ENCODE data around the gene ZFP36.

ZFP36 gene

DNA sequence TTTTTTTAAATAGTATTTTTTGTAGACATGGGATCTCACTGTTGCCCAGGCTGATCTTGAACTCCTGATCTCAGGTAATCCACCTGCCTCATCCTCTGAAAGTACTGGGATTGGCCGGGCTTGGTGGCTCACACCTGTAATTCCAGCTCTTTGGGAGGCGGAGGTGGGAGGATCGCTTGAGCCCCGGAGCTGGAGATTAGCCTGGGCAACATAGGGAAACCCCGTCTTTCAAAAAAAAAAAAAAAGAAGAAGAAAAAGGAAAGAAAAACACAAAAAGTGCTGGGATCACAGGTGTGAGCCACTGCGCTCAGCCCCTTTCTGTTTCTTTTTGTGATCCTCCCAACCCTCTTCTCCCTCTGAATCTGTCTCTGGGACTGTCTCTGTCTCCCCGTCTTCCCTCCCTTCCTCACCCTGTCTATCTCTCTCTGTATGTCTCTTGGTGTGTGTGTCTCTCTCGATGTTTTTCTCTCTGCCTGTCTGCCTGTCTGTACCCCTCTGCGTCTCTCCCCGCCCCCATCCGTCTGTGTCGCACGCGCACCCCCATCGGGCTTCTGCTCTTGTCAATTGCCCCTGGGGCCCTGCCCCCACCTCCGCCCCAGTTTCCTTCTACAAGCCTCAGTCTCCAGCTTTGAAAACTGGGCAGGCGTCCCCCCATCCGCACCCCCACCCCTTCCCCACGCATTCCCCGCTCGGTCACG lies 540 bp upstream of the ZFP36 start:
- DNase-seq (ENCODE audit: low spot score), result no peak

DNA sequence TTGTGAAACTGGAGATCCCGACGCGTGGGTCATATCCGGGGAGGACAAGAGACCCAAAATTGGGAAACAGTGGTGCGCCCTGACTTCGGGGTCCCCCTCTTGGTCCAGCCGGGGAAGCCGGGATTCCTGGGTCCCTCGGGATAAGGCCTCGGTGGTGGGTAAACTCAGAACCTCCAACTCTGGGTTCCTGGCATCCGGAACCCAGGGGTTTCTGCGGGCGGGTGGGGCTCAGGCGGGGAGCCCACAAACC lies 688 bp downstream of the ZFP36 start:
- DNase-seq (ENCODE audit: low spot score), result no peak

DNA sequence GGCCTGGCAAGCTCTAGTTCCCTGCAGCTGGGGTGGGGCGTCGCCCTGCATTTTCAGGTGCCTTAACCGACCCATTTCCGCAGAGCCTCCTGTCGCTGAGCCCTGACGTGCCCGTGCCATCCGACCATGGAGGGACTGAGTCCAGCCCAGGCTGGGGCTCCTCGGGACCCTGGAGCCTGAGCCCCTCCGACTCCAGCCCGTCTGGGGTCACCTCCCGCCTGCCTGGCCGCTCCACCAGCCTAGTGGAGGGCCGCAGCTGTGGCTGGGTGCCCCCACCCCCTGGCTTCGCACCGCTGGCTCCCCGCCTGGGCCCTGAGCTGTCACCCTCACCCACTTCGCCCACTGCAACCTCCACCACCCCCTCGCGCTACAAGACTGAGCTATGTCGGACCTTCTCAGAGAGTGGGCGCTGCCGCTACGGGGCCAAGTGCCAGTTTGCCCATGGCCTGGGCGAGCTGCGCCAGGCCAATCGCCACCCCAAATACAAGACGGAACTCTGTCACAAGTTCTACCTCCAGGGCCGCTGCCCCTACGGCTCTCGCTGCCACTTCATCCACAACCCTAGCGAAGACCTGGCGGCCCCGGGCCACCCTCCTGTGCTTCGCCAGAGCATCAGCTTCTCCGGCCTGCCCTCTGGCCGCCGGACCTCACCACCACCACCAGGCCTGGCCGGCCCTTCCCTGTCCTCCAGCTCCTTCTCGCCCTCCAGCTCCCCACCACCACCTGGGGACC lies 1.2 kb downstream of the ZFP36 start:
- DNase-seq (ENCODE audit: low spot score), result no peak

DNA sequence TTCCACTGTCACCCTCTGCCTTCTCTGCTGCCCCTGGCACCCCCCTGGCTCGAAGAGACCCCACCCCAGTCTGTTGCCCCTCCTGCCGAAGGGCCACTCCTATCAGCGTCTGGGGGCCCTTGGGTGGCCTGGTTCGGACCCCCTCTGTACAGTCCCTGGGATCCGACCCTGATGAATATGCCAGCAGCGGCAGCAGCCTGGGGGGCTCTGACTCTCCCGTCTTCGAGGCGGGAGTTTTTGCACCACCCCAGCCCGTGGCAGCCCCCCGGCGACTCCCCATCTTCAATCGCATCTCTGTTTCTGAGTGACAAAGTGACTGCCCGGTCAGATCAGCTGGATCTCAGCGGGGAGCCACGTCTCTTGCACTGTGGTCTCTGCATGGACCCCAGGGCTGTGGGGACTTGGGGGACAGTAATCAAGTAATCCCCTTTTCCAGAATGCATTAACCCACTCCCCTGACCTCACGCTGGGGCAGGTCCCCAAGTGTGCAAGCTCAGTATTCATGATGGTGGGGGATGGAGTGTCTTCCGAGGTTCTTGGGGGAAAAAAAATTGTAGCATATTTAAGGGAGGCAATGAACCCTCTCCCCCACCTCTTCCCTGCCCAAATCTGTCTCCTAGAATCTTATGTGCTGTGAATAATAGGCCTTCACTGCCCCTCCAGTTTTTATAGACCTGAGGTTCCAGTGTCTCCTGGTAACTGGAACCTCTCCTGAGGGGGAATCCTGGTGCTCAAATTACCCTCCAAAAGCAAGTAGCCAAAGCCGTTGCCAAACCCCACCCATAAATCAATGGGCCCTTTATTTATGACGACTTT lies 2.0 kb downstream of the ZFP36 start:
- no peak for DNase-seq (ENCODE audit: low spot score)

DNA sequence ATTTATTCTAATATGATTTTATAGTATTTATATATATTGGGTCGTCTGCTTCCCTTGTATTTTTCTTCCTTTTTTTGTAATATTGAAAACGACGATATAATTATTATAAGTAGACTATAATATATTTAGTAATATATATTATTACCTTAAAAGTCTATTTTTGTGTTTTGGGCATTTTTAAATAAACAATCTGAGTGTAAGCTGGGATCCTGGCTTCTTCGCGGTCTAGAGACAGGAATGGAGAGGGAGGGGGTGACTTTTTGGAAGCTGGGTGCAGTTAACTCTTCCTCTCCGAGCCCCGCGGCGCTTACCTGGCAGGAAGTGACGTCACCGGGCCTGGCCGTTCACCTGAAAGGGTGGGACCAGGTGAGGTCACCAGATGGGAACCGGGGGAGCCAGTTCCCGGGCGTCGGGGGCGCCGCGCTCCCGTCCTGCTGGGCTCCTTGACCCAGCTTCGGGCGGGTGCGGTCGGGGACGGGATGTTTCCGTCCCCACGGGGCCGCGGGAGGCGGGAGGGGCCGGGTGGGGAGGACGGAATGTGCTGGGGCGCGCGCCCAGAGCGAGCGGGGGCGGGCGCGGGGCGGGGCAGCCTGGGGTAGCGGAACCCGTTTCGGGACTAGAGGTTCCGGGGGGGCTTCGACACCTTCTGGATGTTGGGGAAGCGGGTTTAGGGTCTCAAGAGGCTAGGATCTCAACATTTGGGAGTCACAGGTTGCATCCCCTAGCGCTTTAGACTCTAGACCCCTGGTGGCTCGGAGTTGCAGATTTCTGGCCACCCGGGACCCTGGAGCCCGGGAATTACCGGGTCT lies 2.8 kb downstream of the ZFP36 start:
- DNase-seq (ENCODE audit: low spot score), result peak; percentile 76

DNA sequence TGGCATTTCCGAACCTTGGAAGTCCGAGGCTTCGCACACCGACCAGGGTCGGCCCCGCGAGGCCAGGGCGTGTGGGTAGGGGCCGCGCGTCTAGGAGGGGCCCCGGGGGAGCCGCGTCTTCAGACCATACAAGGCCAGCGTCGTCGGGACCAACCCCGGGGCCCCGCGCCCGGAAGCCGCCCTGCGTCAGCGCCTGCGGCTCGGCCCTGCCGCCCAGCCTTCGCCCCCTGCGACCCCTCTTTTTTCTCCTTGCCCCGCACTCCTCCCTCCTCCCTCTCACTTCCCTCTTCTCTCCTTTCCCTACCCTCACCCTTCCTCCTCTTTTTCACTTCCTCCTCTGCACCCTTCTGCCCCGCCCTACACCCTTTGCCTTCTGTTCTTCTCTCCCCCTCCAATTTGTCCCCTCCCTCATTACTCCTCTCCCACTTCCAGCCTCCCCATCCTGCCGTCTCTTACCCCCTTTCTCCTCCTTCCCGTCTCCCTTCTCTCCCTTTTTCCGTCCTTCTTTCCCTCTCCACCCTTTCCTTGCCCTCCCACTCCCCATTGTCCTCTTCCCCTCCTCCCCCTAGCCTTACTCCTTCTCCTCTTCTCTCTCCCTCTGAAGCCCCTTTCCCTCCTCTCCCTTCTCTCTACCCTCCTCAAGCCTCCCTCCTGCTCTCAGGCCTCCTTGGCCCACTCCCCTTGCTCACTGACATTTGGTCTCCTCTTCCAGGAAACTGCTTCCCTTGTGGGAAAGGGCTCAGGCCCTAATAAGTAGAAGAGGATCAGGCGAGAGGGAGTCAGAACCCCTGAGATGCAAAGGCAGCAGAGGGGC lies 3.6 kb downstream of the ZFP36 start:
- no peak for DNase-seq (ENCODE audit: low spot score)

DNA sequence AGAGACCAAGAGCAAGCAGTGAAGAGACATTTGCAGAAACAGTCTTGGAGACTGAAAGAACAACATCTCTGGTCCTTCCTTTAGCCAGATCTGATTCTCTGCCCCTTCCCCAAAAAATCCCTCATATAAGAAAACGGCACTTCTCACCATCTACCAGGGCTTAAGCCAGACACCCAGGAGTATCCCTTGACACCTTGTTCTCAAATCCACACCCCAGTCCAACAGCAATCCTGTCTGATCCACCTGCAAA lies 4.1 kb downstream of the ZFP36 start:
- DNase-seq (ENCODE audit: low spot score), result no peak

DNA sequence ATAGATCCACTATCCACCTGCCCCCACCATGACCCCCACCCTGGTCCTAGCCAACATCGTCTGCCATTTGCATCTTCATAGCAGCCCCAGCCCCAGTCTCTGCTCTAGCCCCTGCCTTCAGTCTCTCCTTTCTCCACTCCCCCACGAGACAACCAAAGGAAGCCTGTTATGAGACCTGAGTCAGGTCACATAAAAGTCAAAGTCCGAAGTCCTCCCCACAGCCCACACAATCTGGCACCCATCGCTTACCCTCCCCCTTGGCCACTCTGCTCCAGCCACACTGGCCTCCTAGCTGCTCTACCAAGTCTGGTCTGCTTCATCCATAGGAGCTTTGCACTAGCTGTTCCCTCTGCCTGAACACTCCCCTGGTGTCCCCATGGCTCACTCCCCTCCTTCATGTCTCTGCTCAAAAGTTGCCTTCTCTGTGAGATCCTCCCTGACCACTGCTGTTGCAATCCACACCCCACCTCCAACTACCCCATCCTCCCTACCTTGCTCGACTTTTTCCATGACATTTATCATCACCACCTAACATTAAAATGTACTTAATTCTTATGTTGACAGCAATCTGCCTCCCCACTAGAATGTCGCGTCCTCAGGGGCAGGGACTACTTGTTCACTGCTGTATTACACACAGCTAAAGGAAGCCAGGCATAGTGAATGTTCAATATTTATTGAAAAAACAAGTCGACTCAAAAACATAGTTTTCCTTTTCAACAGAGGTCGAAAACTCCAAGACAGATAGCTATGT lies 4.6 kb downstream of the ZFP36 start:
- no peak for DNase-seq (ENCODE audit: low spot score)

DNA sequence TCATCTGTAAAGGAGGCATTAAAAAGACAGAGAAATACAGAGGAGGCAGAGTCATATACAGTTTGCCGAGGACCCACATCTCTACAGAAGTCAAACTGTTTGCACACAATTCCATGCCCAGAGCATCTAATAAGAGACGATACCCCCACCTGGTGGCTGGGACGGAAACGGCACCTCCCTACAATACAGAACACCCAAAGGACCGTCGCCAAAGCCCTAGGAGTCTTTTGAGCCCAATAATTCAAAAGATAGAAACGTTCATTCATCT lies 5.1 kb downstream of the ZFP36 start:
- peak; percentile 79 for DNase-seq (ENCODE audit: low spot score)

DNA sequence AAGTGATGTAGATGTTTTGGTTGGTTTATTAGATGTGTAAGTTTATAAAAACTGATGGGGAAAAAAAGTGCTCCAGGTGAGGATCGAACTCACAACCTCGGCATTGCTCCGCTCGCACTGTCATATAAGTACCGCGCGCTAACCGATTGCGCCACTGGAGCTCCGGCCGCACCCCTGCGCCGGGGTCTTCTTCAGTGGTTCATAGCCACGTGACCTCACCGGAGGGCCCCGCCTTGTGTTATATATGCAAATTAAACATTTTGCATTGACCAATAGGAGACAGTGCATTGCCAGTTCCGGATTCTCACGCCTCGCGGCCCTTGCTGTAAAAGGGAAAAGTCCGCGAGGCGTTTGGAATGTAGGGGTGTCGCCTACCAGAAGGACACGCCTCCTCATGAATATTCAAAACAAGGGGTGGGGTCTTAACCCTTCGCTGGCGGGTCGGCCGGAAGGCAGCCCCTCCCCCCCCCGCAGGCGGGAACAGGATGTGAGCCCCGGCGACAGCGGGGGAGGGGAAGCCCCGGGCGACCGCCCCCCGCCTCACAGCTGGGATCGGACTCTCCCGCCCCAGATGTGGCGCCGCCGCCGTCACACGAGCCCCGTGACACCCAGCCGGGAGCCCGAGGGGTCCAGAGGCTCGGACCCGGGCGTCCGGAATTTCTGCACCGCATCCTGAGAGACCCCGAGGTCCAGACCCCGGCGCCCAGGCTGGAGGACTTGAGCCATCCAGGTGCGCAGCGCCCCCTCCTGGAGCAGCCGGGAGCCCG lies 5.6 kb downstream of the ZFP36 start, which contains the start of gene PLEKHG2:
Gene PLEKHG2, plus strand, starts transcription at position 570 of the 767 bp plus-strand sequence. CDS start 1,418 bp downstream, outside the sequence.
- DNase-seq (ENCODE audit: low spot score), result peak; percentile 97

DNA sequence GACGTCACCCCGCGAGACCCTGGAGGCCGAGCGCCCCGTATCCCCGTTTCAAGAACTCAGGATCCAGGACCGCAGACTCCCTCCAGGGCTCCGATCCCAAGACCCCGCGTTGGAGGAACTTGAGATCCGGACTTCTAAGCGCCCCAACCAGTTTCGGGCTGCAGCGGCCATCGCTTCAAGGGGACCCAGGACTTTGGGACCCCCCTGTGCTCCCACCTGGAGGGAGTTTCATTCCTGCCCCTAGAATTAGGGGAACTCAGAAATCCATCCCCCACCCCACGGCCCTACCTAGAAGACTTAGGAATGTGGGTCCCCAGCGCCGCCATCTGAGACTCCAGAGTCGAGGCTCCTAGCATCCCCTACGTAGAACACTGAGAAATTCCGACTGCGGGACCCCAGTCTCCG lies 6.2 kb downstream of the ZFP36 start:
- no peak for DNase-seq (ENCODE audit: low spot score)

DNA sequence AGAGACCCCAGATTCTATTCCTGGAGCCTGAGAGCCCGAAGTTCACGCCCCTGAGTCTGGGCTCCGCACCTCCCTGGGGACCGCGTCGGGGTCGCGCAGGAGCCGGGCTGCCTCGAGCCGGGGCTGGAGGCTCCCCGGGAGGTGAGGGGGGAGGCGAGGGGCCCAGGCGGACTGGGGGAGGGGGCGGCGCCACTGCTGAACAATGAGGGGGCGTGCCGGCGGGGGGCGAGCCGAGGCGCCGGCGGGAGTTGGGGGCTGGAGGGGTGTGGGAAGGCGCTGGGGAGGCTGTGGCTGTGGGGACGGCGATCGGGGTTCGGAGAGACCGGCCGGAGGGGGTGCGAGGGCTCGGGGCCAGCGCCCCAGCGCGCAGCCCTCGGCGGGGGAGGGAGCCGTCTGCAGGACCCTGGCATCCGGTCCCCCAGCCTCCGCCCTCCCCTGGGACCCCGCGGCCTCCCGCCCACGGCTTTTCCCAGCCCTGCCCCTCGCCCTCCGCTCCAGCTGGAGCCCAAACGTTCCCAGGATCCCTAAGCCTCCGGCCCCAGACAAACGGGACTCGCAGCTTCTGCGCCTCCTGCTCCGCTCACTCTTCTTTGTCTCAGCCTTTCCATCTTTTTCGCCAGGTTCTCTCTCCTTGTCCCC lies 6.7 kb downstream of the ZFP36 start:
- peak; percentile 70 for DNase-seq (ENCODE audit: low spot score)

DNA sequence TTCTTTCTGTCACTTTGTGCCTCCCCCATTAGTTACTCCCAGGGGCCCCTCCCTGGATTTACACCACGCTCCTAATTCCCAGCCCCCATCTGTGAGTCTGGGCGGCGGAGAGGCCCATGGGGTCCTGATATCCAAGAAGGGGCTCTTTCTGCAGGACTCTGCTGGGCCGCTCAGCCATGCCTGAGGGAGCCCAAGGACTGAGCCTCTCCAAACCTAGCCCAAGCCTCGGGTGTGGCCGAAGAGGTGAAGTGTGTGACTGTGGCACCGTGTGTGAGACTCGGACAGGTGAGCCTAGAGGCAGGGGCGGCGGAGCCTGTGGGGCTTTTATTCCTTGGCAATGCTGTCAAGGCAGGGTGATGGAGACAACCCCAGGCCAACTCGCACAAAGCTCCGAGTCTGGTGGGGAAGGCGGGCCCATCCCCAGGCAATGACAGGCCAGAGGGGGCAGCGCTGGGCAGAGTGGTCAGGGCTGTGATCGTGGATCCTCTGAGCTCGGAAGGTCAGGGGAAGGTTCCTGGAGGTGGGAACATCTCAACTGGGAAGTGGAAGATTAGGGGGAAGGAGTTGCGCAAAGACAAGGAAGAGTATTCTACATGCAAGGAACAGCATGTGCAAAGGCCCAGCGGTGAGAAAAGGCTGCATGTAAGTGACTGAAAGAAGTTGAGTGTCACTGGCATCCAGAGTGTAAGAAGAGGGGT lies 7.4 kb downstream of the ZFP36 start:
- peak; percentile 55 for DNase-seq (ENCODE audit: low spot score)

DNA sequence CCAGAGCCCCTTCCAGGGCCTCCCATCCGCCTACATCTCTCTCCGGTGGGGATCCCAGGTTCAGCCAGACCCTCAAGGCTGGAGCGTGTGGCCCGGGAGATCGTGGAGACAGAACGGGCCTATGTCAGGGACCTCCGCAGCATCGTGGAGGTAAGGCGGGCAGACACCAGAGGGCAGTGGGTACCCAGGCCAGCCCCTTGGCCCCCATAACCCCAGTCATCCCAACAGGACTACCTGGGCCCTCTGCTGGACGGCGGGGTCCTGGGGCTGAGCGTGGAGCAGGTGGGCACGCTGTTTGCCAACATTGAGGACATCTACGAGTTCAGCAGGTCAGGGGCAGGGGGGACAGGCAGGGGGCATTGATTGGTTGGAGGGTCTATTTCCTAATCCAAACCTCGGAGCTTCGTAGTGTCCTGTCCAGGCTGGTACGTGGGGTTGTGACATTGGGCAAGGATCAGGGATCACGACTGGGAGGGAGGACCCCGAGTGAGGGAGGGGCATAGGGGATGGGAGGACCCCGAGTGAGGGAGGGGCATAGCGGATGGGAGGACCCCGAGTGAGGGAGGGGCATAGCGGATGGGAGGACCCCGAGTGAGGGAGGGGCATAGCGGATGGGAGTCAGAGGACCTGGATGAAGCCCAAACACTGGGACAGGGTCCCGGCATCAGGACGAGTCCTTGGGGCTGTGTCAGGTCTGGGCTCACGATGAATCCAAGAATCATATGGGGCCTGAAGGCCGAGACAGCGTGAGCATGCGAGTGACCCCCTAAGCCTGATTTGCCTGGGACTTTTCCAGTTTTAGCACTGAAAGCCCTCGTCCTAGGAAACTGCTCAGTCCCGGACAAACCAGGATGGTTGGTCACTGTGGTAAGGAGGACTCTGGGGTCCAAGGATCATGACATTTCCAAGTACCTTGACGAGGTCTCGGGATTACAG lies 8.7 kb downstream of the ZFP36 start:
- DNase-seq (ENCODE audit: low spot score), result no peak

DNA sequence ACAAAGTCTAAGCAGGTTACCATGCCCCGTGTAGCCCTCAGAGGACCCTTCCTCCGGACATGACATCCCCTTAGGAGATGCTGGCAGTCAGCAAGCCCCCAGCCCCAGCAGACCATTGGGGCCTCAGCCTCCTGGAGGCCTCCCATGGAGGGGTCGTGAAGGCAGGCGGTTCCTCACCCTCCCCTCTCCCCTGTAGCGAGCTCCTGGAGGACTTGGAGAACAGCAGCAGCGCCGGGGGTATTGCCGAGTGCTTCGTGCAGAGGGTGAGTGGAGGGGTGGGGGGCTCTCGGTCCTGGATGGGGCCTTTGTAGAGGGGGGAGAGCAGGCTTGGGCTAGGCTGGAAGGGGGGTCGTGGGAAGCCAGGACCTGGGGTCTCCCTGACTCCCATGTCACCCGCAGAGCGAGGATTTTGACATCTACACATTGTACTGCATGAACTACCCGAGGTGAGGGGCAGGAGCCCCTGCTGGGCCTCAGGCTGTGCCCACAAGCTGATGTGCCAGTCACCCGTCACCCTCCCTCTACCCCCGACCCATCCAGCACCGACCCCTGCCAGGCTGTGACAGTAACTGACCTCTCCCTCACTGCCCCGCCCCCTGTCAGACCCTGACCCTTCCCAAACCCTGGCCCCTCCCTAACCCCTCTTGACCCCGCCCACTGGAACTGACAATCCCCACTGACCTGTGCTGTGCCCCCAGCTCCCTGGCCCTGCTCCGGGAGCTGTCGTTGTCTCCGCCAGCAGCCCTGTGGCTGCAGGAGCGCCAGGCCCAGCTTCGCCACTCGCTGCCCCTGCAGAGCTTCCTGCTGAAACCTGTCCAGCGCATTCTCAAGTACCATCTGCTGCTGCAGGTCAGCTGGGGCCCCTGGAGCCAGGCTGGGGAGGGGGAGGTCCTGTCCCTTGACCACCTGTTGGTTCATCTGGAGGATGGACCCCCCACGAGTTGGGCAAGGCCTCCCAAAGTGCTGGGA lies 9.8 kb downstream of the ZFP36 start:
- no peak for DNase-seq (ENCODE audit: low spot score)

DNA sequence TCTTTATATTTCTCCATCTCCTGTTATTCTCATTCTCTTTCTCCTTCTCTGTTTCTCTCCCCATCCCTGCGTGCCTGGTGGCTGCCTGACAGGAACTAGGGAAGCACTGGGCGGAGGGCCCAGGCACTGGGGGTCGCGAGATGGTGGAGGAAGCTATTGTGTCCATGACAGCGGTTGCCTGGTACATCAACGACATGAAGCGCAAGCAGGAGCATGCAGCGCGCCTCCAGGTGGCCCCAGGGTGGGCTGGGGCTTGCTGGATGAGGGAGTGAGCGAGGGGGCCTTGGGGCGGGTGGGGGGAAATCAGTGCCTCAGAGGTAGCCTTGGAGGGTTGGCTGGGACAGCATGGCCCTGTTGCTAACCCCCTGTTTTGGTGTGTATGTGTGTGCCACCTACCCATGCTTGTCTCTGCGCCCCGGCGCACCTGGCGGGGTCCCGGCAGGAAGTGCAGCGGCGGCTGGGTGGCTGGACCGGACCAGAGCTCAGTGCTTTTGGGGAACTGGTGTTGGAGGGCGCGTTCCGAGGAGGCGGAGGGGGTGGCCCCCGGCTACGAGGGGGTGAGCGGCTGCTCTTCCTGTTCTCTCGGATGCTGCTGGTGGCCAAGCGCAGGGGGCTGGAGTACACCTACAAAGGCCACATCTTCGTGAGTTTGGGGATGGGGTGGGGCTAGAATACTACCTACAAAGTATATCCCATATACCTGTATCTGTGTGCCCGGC lies 11.0 kb downstream of the ZFP36 start:
- no peak for DNase-seq (ENCODE audit: low spot score)
